Endometrium (tissue), 2 donors: ENCODE results near the gene ADNP.

Source experiments
- FAIRE-seq: peaks from 2 replicates; lab custom pipeline; 2012; peaks lifted over from hg19 to GRCh38; lab: Jason Lieb, UNC
- donor health status: control.
- donor health status: control.

Gene ADNP

DNA sequence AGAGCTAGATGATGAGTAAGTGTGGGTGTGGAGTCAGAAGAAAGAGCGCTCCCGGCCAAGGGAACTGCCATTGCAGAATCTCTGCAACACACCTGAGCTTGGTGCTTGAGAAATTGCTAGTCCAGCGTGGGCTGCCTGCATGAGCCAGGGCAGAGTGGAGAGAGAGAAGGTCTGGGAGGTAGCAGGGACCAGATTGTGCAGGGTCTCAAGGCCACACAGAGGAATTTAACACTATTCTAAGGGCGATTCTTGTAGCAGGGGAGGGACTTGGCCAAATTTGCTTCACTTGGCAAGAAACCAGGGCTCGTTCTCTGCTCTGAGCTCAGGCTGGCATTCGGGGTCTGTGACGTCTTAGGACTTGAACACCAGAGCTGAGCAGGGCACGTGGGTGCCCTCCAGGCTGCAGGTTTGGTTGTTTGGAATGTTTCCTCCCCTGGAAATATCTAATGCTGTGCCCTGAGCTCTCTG is 82.9 kb downstream of the ADNP start:
- no peak for FAIRE-seq

DNA sequence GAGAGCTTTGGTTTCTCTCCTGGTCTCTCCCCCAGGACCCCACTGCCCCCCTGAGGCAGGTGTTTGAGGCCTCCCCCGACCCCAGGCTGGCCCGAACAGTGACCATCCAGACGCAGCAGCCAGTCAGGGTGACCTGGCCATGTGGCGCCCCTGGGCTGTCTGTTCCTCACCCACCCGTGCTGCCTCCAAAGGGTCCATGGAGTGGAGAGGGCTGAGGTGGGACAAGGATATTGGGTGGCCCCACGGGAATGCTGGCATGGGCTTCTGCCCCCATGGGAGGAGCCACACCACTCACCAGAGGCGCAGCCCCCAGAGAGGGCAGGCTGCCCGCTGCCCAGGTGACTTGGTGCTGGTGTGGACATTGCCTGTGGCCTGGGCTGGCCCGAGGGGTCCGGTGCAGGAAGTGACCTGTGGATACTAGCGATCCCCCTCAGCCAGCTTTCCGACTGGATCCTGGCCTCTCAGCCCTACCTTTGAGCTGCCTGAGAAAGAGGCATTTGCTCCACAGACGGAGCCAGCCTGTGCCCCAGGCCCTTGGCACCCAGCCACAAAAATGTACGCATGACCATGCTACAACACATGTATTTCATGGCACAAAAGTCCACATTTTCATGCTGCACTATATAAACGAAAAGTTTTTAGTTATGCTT is 85.5 kb downstream of the ADNP start:
- FAIRE-seq: no peak

DNA sequence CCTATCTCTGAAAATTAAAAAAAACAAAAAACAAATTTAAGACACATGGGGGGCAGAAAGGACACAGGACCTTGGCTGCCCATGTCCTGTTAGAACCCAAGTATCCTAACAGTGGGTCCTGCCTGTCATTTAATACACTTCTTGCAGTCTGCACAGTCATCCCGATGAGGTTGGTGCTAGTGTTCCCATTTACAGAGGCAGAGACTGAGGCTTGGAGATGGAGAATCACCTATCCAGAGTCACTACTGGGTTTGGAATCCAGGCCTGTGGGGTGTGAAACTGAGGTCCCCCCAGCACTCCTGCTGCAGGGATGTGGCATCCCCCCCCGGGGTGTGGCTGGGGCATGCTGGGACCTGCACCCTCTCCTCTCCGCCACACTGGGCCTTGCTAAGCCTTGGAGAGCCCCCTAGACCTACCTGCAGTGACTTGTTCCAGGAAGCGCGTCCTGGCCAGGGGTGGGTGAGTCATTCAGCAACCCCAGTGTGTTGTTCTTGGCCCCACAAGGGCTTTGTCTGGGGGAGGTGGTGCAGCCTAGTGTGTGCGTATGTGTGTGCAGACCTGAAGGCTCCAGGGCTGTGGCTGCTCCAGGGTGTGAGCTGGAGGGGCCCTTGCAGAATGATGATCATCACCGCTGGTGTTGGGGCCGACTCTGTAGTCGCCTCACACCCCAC is 86.7 kb downstream of the ADNP start:
- no peak for FAIRE-seq

DNA sequence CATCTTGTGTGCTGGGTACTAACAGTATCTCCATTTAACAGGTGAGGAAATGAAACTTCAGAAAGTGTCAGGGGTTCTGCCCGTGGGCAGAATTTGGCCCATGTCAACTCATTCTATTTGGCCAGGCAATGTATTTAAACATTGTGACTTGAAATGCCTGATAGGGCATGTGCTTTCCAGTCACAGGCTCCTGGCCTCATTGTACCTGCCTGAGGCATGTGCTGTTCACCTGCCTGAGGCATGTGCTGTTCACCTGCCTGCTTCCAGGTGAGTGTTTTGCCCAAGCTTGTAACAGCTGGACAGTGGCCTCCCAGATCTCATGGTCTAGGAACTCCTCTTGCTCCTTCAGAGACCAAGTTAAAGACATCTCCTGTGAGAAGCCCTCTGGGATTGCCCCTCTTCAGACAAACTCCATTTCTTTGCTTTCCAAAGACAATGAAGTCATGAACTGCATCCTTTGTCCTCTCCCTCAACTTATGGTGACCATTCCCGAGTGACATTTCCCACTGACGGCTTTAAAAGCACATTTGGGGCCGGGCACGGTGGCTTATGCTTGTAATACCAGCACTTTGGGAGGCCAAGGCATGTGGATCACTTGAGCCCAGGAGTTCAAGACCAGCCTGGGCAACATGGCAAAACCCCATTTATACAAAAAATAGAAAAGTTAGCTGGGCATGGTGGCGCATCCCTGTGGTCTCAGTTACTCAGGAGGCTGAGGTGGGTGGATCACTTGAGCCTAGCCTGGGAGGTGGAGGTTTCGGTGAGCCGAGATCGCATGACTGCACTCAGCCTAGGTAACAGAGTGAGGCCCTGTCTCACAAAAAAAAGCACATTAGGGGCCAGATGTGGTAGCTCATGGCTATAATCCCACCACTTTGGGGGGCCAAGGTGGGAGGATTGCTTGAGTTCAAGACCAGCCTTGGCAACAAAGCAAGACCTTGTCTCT is 87.6 kb downstream of the ADNP start:
- no peak for FAIRE-seq

DNA sequence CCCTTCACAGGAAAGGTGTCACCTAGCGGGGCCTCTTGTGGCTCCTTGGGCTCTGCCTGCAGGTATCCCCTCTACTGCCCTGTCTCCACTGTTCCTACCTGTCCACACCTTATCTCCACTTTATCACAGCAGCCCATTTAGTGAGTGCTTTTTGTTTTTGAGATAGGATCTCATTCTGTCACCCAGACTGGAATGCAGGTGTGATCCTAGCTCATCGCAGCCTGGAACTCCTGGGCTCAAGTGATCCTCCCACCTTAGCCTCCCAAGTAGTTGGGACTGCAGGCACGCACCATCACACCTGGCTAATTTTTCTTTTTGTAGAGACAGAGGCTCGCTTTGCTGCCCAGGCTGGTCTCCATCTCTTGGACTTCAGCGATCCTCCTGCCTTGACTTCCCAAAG is 88.4 kb downstream of the ADNP start:
- FAIRE-seq: no peak
